WTC11 (cell line): Measurements from ENCODE around the gene PUS7. TPM values are rescaled to one million over a fixed set of nuclear protein-coding genes. Genes with fewer than 3 reads are reported as not detected.
A peak's percentile ranks its signal among the peaks of the same experiment; 100 is the strongest.

Experiments
- ATAC-seq: fragments of 200-7000 bp; cut with Tn5 transposase; 2 replicates; pipeline ENCODE4 v1.10.0; 2021; ENCODE audit warnings: mild to moderate bottlenecking, moderate library complexity
- CTCF ChIA-PET: fragments of 300-600 bp; sonication (Branson Sonifier 250); formaldehyde crosslinking; loops from one replicate; lab custom pipeline; 2021; ENCODE audit warnings: antibody characterized with exemption; lab: Charles Lee
- POLR2A ChIA-PET: fragments of 350-600 bp; sonication (Branson Sonifier 250); formaldehyde crosslinking; loops from one replicate; lab custom pipeline; 2021; ENCODE audit warnings: antibody characterized with exemption; lab: Charles Lee
- DNase-seq: peaks from one replicate; pipeline ENCODE4 v3.0.0; 2021; ENCODE audit warnings: low spot score
- H3K27ac Mint-ChIP-seq: 2 replicates; pipeline ENCODE4 v1.8.0; 2021; ENCODE audit warnings: mixed read lengths
- H3K27me3 Mint-ChIP-seq: 2 replicates; pipeline ENCODE4 v1.8.0; 2021; ENCODE audit warnings: low read depth, mild to moderate bottlenecking, moderate library complexity, mixed read lengths
- H3K36me3 Mint-ChIP-seq: 2 replicates; pipeline ENCODE4 v1.8.0; 2021; ENCODE audit warnings: mixed read lengths
- H3K4me1 Mint-ChIP-seq: 2 replicates; pipeline ENCODE4 v1.8.0; 2022; ENCODE audit warnings: mixed read lengths
- H3K4me3 Mint-ChIP-seq: 2 replicates; pipeline ENCODE4 v1.8.0; 2021; ENCODE audit warnings: mild to moderate bottlenecking, moderate library complexity, mixed read lengths
- H3K9me3 Mint-ChIP-seq: 2 replicates; pipeline ENCODE4 v1.8.0; 2021; ENCODE audit warnings: mixed read lengths
- ATF1 ChIP-seq: sonication (generic); formaldehyde crosslinking; IDR thresholded peaks from 2 replicates; pipeline ENCODE4 v1.8.1; 2023; ENCODE audit warnings: mild to moderate bottlenecking, moderate library complexity, missing genetic modification reagents
- EMX1 ChIP-seq: fragments of 250-450 bp; sonication (Bioruptor Pico); IDR thresholded peaks from 2 replicates; pipeline ENCODE4 v1.8.0; 2021; ENCODE audit warnings: mild to moderate bottlenecking
- ETV6 ChIP-seq: sonication (generic); formaldehyde crosslinking; IDR thresholded peaks from 2 replicates; pipeline ENCODE4 v1.8.1; 2022; ENCODE audit warnings: mild to moderate bottlenecking, missing genetic modification reagents
- FOXJ3 ChIP-seq: sonication (generic); formaldehyde crosslinking; IDR thresholded peaks from 2 replicates; pipeline ENCODE4 v1.9.0; 2021; ENCODE audit warnings: missing genetic modification reagents, mild to moderate bottlenecking, borderline replicate concordance
- FOXK1 ChIP-seq: sonication (generic); formaldehyde crosslinking; IDR thresholded peaks from 2 replicates; pipeline ENCODE4 v1.8.0; 2022; ENCODE audit warnings: mild to moderate bottlenecking, moderate library complexity, missing genetic modification reagents
- FOXP1 ChIP-seq: sonication (generic); formaldehyde crosslinking; IDR thresholded peaks from 2 replicates; pipeline ENCODE4 v1.8.0; 2022; ENCODE audit warnings: missing genetic modification reagents, mild to moderate bottlenecking, moderate library complexity, borderline replicate concordance
- GABPB1 ChIP-seq: sonication (generic); formaldehyde crosslinking; IDR thresholded peaks from 2 replicates; pipeline ENCODE4 v1.8.1; 2023; ENCODE audit warnings: mild to moderate bottlenecking, missing genetic modification reagents
- GRHL2 ChIP-seq: fragments of 250-450 bp; sonication (Bioruptor Pico); IDR thresholded peaks from 2 replicates; pipeline ENCODE4 v1.8.0; 2022; ENCODE audit warnings: mild to moderate bottlenecking, moderate library complexity; ENCODE audit not compliant: insufficient replicate concordance, severe bottlenecking
- GTF2I ChIP-seq: fragments of 250-450 bp; sonication (Bioruptor Pico); conservative IDR thresholded peaks from 2 replicates; pipeline ENCODE4 v1.4.0; 2021; ENCODE audit warnings: mild to moderate bottlenecking
- HMGA2 ChIP-seq: fragments of 250-450 bp; sonication (Bioruptor Pico); IDR thresholded peaks from 2 replicates; pipeline ENCODE4 v1.4.0; 2021; ENCODE audit warnings: mild to moderate bottlenecking, moderate library complexity
- JAZF1 ChIP-seq: fragments of 250-450 bp; sonication (Bioruptor Pico); IDR thresholded peaks from 2 replicates; pipeline ENCODE4 v1.9.0; 2021; ENCODE audit warnings: moderate library complexity, mild to moderate bottlenecking, inconsistent platforms
- NFATC4 ChIP-seq: fragments of 250-450 bp; sonication (Bioruptor Pico); IDR thresholded peaks from 2 replicates; pipeline ENCODE4 v1.9.0; 2021; ENCODE audit warnings: mild to moderate bottlenecking
- OVOL2 ChIP-seq: fragments of 250-450 bp; sonication (Bioruptor Pico); IDR thresholded peaks from 2 replicates; pipeline ENCODE4 v1.9.0; 2021; ENCODE audit warnings: mild to moderate bottlenecking, borderline replicate concordance
- TEAD1 ChIP-seq: sonication (generic); formaldehyde crosslinking; IDR thresholded peaks from 2 replicates; pipeline ENCODE4 v1.8.0; 2022; ENCODE audit warnings: mild to moderate bottlenecking, missing genetic modification reagents
- ZNF263 ChIP-seq: sonication (generic); formaldehyde crosslinking; IDR thresholded peaks from 2 replicates; pipeline ENCODE4 v1.8.1; 2022; ENCODE audit warnings: low read depth, mild to moderate bottlenecking, moderate library complexity, missing genetic modification reagents
- ZNF317 ChIP-seq: sonication (generic); formaldehyde crosslinking; IDR thresholded peaks from 2 replicates; pipeline ENCODE4 v1.8.1; 2023; ENCODE audit warnings: low read depth, mild to moderate bottlenecking, moderate library complexity, missing genetic modification reagents, borderline replicate concordance
- ZNF396 ChIP-seq: fragments of 250-450 bp; sonication (Bioruptor Pico); IDR thresholded peaks from 2 replicates; pipeline ENCODE4 v1.8.0; 2021; ENCODE audit warnings: mild to moderate bottlenecking, moderate library complexity, borderline replicate concordance
- ZNF423 ChIP-seq: fragments of 250-450 bp; sonication (Bioruptor Pico); IDR thresholded peaks from 2 replicates; pipeline ENCODE4 v2.1.2; 2022; ENCODE audit warnings: mild to moderate bottlenecking, moderate library complexity
- total RNA-seq: library from RNA; stranded (reverse); gene quantifications from 3 replicates; pipeline ENCODE4 v1.2.3, GENCODE V29; 2021
- TF ChIP-seq, protein P1 (sequence below): sonication (generic); formaldehyde crosslinking; IDR thresholded peaks from 2 replicates; pipeline ENCODE4 v1.8.0; 2023; ENCODE audit warnings: mild to moderate bottlenecking, missing genetic modification reagents
- TF ChIP-seq, protein P2 (sequence below): sonication (generic); formaldehyde crosslinking; IDR thresholded peaks from 2 replicates; pipeline ENCODE4 v1.8.1; 2022; ENCODE audit warnings: low read depth, missing genetic modification reagents, borderline replicate concordance
- TF ChIP-seq, protein P3 (sequence below): sonication (generic); formaldehyde crosslinking; IDR thresholded peaks from 2 replicates; pipeline ENCODE4 v1.8.0; 2022; ENCODE audit warnings: mild to moderate bottlenecking, missing genetic modification reagents
- TF ChIP-seq, protein P4 (sequence below): fragments of 200-600 bp; IDR thresholded peaks from 2 replicates; pipeline ENCODE4 v1.8.0; 2022; ENCODE audit warnings: antibody characterized with exemption
- TF ChIP-seq, protein P5 (sequence below): sonication (generic); formaldehyde crosslinking; IDR thresholded peaks from 2 replicates; pipeline ENCODE4 v1.8.1; 2023; ENCODE audit warnings: mild to moderate bottlenecking, missing genetic modification reagents, moderate library complexity
- TF ChIP-seq, protein P6 (sequence below): fragments of 250-450 bp; sonication (Bioruptor Pico); conservative IDR thresholded peaks from 2 replicates; pipeline ENCODE4 v1.9.0; 2021; ENCODE audit warnings: mild to moderate bottlenecking

Gene PUS7
- total RNA-seq, 1 experiment from 2014 or later = 47.2 TPM

DNA sequence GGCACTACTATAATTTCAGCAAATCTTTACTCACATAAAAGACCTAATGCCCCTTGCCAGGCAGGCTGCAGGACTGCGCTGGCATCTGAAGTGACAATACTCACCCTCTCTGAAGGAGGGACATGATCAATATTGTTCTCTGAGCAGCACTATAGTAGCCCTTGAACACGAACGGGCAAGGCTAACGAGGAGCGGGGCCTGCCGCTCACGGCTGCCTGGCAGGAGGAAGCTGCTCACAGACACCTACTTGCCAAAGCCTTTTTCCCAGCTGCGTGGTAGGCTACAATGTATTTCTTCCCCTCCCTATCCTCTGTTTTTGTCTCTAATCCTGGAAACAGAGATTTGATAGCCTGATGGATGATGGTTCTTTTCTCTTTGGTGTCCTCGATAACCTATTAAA is 19.9 kb downstream of the PUS7 start (continued):
- TF ChIP-seq, protein P1, sequence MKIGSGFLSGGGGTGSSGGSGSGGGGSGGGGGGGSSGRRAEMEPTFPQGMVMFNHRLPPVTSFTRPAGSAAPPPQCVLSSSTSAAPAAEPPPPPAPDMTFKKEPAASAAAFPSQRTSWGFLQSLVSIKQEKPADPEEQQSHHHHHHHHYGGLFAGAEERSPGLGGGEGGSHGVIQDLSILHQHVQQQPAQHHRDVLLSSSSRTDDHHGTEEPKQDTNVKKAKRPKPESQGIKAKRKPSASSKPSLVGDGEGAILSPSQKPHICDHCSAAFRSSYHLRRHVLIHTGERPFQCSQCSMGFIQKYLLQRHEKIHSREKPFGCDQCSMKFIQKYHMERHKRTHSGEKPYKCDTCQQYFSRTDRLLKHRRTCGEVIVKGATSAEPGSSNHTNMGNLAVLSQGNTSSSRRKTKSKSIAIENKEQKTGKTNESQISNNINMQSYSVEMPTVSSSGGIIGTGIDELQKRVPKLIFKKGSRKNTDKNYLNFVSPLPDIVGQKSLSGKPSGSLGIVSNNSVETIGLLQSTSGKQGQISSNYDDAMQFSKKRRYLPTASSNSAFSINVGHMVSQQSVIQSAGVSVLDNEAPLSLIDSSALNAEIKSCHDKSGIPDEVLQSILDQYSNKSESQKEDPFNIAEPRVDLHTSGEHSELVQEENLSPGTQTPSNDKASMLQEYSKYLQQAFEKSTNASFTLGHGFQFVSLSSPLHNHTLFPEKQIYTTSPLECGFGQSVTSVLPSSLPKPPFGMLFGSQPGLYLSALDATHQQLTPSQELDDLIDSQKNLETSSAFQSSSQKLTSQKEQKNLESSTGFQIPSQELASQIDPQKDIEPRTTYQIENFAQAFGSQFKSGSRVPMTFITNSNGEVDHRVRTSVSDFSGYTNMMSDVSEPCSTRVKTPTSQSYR (CRISPR knock-in tag) = no peak
- TF ChIP-seq ETV6 (CRISPR knock-in tag) (no peak), HMGA2 (CRISPR knock-in tag) (no peak), FOXJ3 (CRISPR knock-in tag) (no peak), ZNF396 (CRISPR knock-in tag) (no peak)

DNA sequence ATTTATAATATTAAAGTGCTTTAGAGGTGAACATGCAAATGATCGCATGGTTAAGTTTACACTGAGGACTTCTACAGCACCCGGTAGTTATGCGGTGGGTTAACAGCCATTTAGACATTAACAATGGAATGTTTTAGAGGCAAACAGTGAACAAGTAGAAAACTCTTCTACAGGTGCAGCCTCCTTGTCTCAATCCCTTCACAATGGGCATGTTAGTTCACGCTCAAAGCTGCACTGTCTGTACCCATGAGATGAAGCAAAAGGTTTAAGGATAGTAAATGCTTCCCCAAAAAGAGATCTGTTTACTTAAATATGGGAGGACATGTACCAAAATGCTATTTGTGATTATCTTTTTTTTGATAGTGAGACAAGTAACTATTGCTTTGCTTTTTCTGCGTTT is 25.1 kb downstream of the PUS7 start:
- CTCF ChIA-PET = no interaction called here
- POLR2A ChIA-PET = no interaction called here
- DNase-seq = no peak
- H3K4me3 Mint-ChIP-seq = no peak overlapping the region
- no peaks in the 10 kb centered on the region for H3K4me1 Mint-ChIP-seq
- no peak for TF ChIP-seq ATF1 (CRISPR knock-in tag)
- TF ChIP-seq, protein P2, sequence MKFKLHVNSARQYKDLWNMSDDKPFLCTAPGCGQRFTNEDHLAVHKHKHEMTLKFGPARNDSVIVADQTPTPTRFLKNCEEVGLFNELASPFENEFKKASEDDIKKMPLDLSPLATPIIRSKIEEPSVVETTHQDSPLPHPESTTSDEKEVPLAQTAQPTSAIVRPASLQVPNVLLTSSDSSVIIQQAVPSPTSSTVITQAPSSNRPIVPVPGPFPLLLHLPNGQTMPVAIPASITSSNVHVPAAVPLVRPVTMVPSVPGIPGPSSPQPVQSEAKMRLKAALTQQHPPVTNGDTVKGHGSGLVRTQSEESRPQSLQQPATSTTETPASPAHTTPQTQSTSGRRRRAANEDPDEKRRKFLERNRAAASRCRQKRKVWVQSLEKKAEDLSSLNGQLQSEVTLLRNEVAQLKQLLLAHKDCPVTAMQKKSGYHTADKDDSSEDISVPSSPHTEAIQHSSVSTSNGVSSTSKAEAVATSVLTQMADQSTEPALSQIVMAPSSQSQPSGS (CRISPR knock-in tag) = no peak
- no peak for TF ChIP-seq ZNF423 (CRISPR knock-in tag)
- TF ChIP-seq GABPB1 (CRISPR knock-in tag) = no peak
- TF ChIP-seq, protein P3, sequence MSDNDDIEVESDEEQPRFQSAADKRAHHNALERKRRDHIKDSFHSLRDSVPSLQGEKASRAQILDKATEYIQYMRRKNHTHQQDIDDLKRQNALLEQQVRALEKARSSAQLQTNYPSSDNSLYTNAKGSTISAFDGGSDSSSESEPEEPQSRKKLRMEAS = no peak
- TF ChIP-seq NFATC4 (CRISPR knock-in tag) = no peak
- no peak for TF ChIP-seq GTF2I
- TF ChIP-seq ZNF263 (CRISPR knock-in tag) = no peak
- TF ChIP-seq, protein P4, sequence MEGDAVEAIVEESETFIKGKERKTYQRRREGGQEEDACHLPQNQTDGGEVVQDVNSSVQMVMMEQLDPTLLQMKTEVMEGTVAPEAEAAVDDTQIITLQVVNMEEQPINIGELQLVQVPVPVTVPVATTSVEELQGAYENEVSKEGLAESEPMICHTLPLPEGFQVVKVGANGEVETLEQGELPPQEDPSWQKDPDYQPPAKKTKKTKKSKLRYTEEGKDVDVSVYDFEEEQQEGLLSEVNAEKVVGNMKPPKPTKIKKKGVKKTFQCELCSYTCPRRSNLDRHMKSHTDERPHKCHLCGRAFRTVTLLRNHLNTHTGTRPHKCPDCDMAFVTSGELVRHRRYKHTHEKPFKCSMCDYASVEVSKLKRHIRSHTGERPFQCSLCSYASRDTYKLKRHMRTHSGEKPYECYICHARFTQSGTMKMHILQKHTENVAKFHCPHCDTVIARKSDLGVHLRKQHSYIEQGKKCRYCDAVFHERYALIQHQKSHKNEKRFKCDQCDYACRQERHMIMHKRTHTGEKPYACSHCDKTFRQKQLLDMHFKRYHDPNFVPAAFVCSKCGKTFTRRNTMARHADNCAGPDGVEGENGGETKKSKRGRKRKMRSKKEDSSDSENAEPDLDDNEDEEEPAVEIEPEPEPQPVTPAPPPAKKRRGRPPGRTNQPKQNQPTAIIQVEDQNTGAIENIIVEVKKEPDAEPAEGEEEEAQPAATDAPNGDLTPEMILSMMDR = no peak
- TF ChIP-seq ETV6 (CRISPR knock-in tag) = no peak
- no peak for TF ChIP-seq OVOL2 (CRISPR knock-in tag)
- no peak for TF ChIP-seq JAZF1 (CRISPR knock-in tag)
- TF ChIP-seq, all 79 proteins: peak for 0
- no peaks in the 10 kb centered on the region for H3K27me3 Mint-ChIP-seq
- no peaks in the 10 kb centered on the region for H3K9me3 Mint-ChIP-seq
- no peak for ATAC-seq
- H3K36me3 Mint-ChIP-seq = peaks cover 36% of the 10 kb centered on the region
- peak overlapping the region; percentile 42 for H3K27ac Mint-ChIP-seq

DNA sequence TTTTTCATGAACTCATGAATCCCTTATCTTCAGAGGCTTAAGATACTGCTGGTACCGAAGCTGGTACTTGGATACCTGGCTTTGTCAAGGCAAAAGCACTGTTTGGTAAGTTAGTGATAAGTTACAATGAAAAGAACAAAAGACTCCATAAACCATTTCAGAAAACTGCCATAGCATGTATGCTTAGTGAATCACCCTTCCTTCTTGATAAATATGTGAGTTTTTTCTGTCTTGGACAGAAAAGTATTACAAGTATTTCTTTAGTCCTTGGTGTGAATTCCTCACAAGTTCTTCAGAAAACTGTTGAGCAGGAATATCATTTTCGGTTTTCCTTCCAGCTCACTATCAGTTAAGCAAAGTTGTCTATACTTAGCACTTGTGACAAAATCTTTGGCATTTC is 25.6 kb downstream of the PUS7 start:
- Mint-ChIP-seq H3K36me3 (peaks cover 33% of the 10 kb centered on the region), H3K9me3 (no peaks in the 10 kb centered on the region), H3K4me1 (no peaks in the 10 kb centered on the region), H3K4me3 (no peak overlapping the region), H3K27ac (no peak overlapping the region), H3K27me3 (no peaks in the 10 kb centered on the region)
- ATAC-seq = no peak
- DNase-seq = no peak
- ChIA-PET CTCF (interaction anchor here (1.5 kb wide), 1 partner anchor 35 kb away, joined by 3 read pairs; no protein-coding TSS in a partner anchor), POLR2A (no interaction called here)
- no peak for TF ChIP-seq FOXP1
- TF ChIP-seq TEAD1 (CRISPR knock-in tag) = no peak
- no peak for TF ChIP-seq GTF2I
- no peak for TF ChIP-seq ETV6 (CRISPR knock-in tag)
- TF ChIP-seq EMX1 = no peak
- TF ChIP-seq, protein P5, sequence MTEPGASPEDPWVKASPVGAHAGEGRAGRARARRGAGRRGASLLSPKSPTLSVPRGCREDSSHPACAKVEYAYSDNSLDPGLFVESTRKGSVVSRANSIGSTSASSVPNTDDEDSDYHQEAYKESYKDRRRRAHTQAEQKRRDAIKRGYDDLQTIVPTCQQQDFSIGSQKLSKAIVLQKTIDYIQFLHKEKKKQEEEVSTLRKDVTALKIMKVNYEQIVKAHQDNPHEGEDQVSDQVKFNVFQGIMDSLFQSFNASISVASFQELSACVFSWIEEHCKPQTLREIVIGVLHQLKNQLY (CRISPR knock-in tag) = no peak
- no peak for TF ChIP-seq GABPB1 (CRISPR knock-in tag)
- no peak for TF ChIP-seq FOXJ3 (CRISPR knock-in tag)
- TF ChIP-seq, protein P6, sequence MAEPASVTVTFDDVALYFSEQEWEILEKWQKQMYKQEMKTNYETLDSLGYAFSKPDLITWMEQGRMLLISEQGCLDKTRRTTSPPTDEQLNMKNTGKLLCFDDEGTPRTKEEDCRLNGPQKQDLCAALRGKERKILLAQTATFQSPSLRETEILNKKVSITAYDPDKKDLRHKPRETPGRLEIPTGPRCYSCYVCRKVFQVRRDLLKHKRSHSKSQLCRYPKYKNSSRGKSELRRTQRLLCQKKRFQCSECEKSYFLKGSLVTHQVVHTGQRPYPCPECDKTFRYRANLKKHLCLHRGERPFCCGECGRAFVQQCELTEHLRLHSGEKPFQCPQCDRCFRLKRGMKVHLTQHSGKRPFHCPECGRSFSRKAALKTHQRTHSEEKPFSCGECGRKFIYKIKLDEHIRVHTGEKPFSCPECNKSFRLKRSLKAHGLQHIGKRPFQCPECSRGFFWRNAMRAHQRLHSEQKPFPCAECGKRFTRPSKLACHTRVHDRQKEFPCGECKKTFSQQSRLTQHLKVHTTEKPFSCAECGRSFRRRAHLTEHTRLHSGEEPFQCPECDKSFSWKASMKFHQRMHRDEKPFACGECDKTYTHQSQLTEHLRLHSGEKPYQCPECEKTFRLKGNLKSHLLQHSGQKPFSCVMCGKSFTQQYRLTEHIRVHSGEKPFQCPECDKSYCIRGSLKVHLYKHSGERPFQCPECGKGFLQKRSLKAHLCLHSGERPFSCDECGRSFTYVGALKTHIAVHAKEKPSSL = no peak
- TF ChIP-seq GRHL2 (CRISPR knock-in tag) = no peak
- no peak for TF ChIP-seq FOXK1
- TF ChIP-seq ZNF317 (CRISPR knock-in tag) = no peak
